Caco-2 (cell line): ENCODE measurements around the gene C5orf22. TPM values are rescaled to one million over a fixed set of nuclear protein-coding genes. Genes with fewer than 3 reads are reported as not detected.

ENCODE experiments used
- BruUV-seq: library from RNA; stranded (reverse); fragments of 400-500 nt; replicated peaks from 2 replicates; lab custom pipeline; 2021; lab: Mats Ljungman, UMichigan
- CTCF ChIA-PET: fragments of 300-600 bp; sonication (Branson Sonifier 250); formaldehyde crosslinking; loops from one replicate; lab custom pipeline; 2022; ENCODE audit warnings: antibody characterized with exemption; lab: Charles Lee
- POLR2A ChIA-PET: fragments of 300-600 bp; sonication (Branson Sonifier 250); formaldehyde crosslinking; loops from one replicate; lab custom pipeline; 2022; ENCODE audit warnings: antibody characterized with exemption; lab: Charles Lee
- DNase-seq, 2 experiments: peaks; one replicate each; pipeline versions ENCODE4 v3.0.0 to v3.0.0-alpha.2; 2020 to 2022
- H3K27me3 ChIP-seq: replicated peaks from 2 replicates; pipeline ENCODE4 v1.6.0; 2011; ENCODE audit warnings: low read length; ENCODE audit not compliant: control insufficient read depth, insufficient read depth
- H3K36me3 ChIP-seq: 2 replicates; pipeline ENCODE4 v1.5.1; 2011; ENCODE audit warnings: low read length; ENCODE audit not compliant: control insufficient read depth, insufficient read depth
- H3K4me1 ChIP-seq: fragments of 250-450 bp; sonication (Bioruptor Pico); 2 replicates; pipeline ENCODE4 v1.5.1; 2020; ENCODE audit warnings: mild to moderate bottlenecking
- H3K4me3 ChIP-seq: 2 replicates; pipeline ENCODE4 v1.5.1; 2011; ENCODE audit warnings: low read depth, mild to moderate bottlenecking, control low read depth, low read length
- H3K9me3 ChIP-seq: fragments of 250-450 bp; sonication (Bioruptor Pico); 2 replicates; pipeline ENCODE4 v1.5.1; 2020; ENCODE audit warnings: mild to moderate bottlenecking, moderate library complexity
- H3K27ac Mint-ChIP-seq: one replicate; pipeline ENCODE4 v1.8.0; 2022; ENCODE audit warnings: mixed read lengths; ENCODE audit not compliant: unreplicated experiment
- H3K27me3 Mint-ChIP-seq: one replicate; pipeline ENCODE4 v1.8.0; 2022; ENCODE audit warnings: mixed read lengths; ENCODE audit not compliant: insufficient read depth, unreplicated experiment
- H3K36me3 Mint-ChIP-seq: one replicate; pipeline ENCODE4 v1.8.0; 2022; ENCODE audit warnings: mild to moderate bottlenecking, mixed read lengths; ENCODE audit not compliant: insufficient read depth, unreplicated experiment
- H3K4me1 Mint-ChIP-seq: one replicate; pipeline ENCODE4 v1.8.0; 2022; ENCODE audit warnings: low read depth, mixed read lengths; ENCODE audit not compliant: unreplicated experiment
- H3K4me3 Mint-ChIP-seq: one replicate; pipeline ENCODE4 v1.8.0; 2022; ENCODE audit warnings: mild to moderate bottlenecking, moderate library complexity, mixed read lengths; ENCODE audit not compliant: unreplicated experiment
- H3K9me3 Mint-ChIP-seq: one replicate; pipeline ENCODE4 v1.8.0; 2022; ENCODE audit warnings: mixed read lengths; ENCODE audit not compliant: unreplicated experiment
- intact Hi-C: fragments of 100-400 bp; cut with micrococcal nuclease; formaldehyde crosslinking; loops from one replicate; pipeline ENCODE4 v1.10.0; 2022; ENCODE audit not compliant: unreplicated experiment
- total RNA-seq: library from RNA; stranded (reverse); gene quantifications from 2 replicates; pipeline ENCODE4 v1.2.3, GENCODE V29; 2022
- TF ChIP-seq, protein P1 (sequence below), 2 experiments: fragments of 200-600 bp in 1 of 2; IDR thresholded peaks; 1 replicate in 1 of 2; 2 replicates in 1 of 2; pipeline versions ENCODE4 v1.5.1 to v1.8.0; 2011 to 2022; ENCODE audit warnings: antibody characterized with exemption in 1 of 2, control low read depth in 1 of 2, inconsistent platforms in 1 of 2, low read depth in 1 of 2, low read length in 1 of 2, mild to moderate bottlenecking in 1 of 2, moderate library complexity in 1 of 2; ENCODE audit not compliant: insufficient read depth in 1 of 2, severe bottlenecking in 1 of 2, unreplicated experiment in 1 of 2

C5orf22 gene
- total RNA-seq, 1 experiment from 2014 or later: 27.9 TPM

DNA sequence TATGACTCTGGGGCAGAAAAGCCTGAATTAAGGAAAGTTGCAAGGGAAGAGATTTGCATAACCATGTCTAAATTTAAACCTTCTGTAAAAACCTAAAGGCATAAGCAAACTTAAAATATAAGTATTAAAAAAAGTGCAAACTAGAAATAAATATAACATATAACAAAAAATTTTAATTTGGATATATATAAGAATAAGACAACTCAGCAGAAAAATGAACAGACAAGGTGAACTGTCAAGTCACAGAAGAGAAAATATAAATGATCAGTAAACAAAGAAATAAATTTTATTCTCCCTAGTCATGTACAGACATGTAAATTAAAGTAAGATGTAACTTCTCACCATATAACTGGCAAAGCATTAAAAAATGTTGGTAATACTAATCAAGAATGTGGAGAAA, 37.0 kb downstream of the C5orf22 start:
- intact Hi-C loops: no loop called here
- H3K4me3 ChIP-seq: no peak overlapping the region
- H3K27me3 ChIP-seq: no peaks in the 10 kb centered on the region
- Mint-ChIP-seq H3K27me3 (peaks cover 9% of the 10 kb centered on the region), H3K27ac (no peak overlapping the region), H3K36me3 (no peaks in the 10 kb centered on the region), H3K9me3 (peaks cover 24% of the 10 kb centered on the region), H3K4me1 (no peaks in the 10 kb centered on the region), H3K4me3 (no peak overlapping the region)
- H3K36me3 ChIP-seq: no peaks in the 10 kb centered on the region
- no TSS peak for BruUV-seq
- no peaks in the 10 kb centered on the region for H3K4me1 ChIP-seq
- H3K9me3 ChIP-seq: peaks cover 15% of the 10 kb centered on the region
- ChIA-PET CTCF (interaction anchor here (0.7 kb wide), 1 partner anchor 700 kb away, joined by 4 read pairs; no protein-coding TSS in a partner anchor), POLR2A (no interaction called here)
- TF ChIP-seq, protein P1, sequence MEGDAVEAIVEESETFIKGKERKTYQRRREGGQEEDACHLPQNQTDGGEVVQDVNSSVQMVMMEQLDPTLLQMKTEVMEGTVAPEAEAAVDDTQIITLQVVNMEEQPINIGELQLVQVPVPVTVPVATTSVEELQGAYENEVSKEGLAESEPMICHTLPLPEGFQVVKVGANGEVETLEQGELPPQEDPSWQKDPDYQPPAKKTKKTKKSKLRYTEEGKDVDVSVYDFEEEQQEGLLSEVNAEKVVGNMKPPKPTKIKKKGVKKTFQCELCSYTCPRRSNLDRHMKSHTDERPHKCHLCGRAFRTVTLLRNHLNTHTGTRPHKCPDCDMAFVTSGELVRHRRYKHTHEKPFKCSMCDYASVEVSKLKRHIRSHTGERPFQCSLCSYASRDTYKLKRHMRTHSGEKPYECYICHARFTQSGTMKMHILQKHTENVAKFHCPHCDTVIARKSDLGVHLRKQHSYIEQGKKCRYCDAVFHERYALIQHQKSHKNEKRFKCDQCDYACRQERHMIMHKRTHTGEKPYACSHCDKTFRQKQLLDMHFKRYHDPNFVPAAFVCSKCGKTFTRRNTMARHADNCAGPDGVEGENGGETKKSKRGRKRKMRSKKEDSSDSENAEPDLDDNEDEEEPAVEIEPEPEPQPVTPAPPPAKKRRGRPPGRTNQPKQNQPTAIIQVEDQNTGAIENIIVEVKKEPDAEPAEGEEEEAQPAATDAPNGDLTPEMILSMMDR (IDR thresholded peaks at IDR 0.05; ENCODE audit: insufficient read depth in 1 of 2, low read depth in 1 of 2, low read length in 1 of 2, severe bottlenecking in 1 of 2, unreplicated experiment in 1 of 2): no peak
- no peak for DNase-seq

DNA sequence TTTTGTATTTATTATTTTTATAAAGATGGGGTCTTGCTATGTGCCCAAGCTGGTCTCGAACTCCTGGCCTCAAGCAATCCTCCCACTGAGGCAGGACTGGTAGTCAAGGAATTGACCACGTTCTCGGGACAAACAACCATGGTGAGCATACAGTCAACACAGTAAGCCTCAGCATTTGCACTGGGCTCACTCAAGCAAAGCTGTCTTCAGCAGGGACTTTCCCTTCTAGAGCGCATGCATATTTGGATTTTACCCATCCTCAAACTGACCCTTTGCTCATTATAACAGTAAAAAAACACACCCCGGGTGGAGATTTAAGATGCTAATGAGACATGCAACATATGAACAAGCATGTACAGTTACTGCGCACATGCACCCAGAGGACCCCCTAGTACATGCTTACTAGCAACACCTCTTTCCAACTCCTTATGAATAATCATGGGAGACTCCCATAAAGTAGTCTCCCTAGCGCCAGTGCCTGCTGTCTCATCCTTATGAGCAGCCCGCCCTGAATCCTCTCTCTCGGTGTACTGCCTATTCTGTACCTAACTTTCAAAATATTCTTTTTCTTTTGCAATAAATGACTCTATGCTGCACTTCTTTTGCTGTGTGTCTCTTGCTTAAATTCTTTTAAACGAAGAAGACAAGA, 41.5 kb downstream of the C5orf22 start:
- H3K27me3 ChIP-seq: no peaks in the 10 kb centered on the region
- TF ChIP-seq, protein P1 (IDR thresholded peaks at IDR 0.05; ENCODE audit: insufficient read depth in 1 of 2, low read depth in 1 of 2, low read length in 1 of 2, severe bottlenecking in 1 of 2, unreplicated experiment in 1 of 2): no peak
- intact Hi-C loops: no loop called here
- H3K4me3 ChIP-seq: no peak overlapping the region
- Mint-ChIP-seq H3K4me3 (no peak overlapping the region), H3K36me3 (no peaks in the 10 kb centered on the region), H3K4me1 (no peaks in the 10 kb centered on the region), H3K27me3 (peaks cover 31% of the 10 kb centered on the region), H3K27ac (no peak overlapping the region), H3K9me3 (no peaks in the 10 kb centered on the region)
- H3K36me3 ChIP-seq: no peaks in the 10 kb centered on the region
- BruUV-seq: no TSS peak
- no peak for DNase-seq
- H3K4me1 ChIP-seq: no peaks in the 10 kb centered on the region
- ChIA-PET POLR2A (no interaction called here), CTCF (no interaction called here)
- no peaks in the 10 kb centered on the region for H3K9me3 ChIP-seq

- H3K9me3 Mint-ChIP-seq: no peaks in the 10 kb centered on the region
- H3K4me3 Mint-ChIP-seq: no peak overlapping the region
- H3K27ac Mint-ChIP-seq: no peak overlapping the region
- H3K36me3 Mint-ChIP-seq: no peaks in the 10 kb centered on the region
- TF ChIP-seq, protein P1 (IDR thresholded peaks at IDR 0.05; ENCODE audit: insufficient read depth in 1 of 2, low read depth in 1 of 2, low read length in 1 of 2, severe bottlenecking in 1 of 2, unreplicated experiment in 1 of 2): no peak
- no peaks in the 10 kb centered on the region for H3K9me3 ChIP-seq
- intact Hi-C loops: no loop called here
- BruUV-seq: no TSS peak
- H3K4me1 Mint-ChIP-seq: no peaks in the 10 kb centered on the region
- no peaks in the 10 kb centered on the region for H3K27me3 ChIP-seq
- H3K4me1 ChIP-seq: no peaks in the 10 kb centered on the region
- H3K4me3 ChIP-seq: no peak overlapping the region
- CTCF ChIA-PET: no interaction called here
- H3K27me3 Mint-ChIP-seq: peaks cover 31% of the 10 kb centered on the region
- H3K36me3 ChIP-seq: no peaks in the 10 kb centered on the region
- POLR2A ChIA-PET: no interaction called here
- DNase-seq: no peak
These were observed 42.7 kb downstream of the C5orf22 start for GRCh38 chr5:31574772-31575171.
